ENCODE data around the gene ARFIP1. TPM values are rescaled to one million over a fixed set of nuclear protein-coding genes. Genes with fewer than 3 reads are reported as not detected.
"Not testable (repeated sequence)": the region's sequence is repeated elsewhere in the genome, so short reads cannot be mapped to it uniquely, and the experiment has no call there.

Gene ARFIP1
- total RNA-seq, 2 experiments from 2014 or later: 9.3 to 10.5 TPM

DNA sequence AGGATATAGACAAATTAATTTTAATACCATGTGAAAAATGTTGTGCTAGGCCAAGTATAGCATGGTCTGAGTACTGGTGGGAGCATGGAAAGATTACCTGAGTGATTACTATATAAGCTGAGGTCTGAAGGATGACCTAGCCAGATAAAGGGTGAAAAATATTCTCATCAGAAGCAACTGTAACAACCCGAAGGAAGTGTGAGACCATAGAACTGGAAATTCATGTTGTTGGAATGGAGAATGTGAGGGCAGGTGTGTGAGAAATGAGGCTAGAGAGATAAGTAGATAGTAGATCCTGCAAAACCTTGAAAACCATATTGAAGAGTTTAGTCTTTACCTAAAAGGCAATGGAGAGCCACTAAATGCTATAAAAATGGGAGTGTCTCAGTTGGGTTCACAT, 71.5 kb downstream of the ARFIP1 start:
- no peak overlapping the region for H3K4me3 Mint-ChIP-seq
- intact Hi-C loops (cut with micrococcal nuclease): no loop called here
- ChIA-PET CTCF (interaction anchor here (5.8 kb wide), 1 partner anchor 276 kb away, joined by 68 read pairs; no protein-coding TSS in a partner anchor), POLR2A (interaction anchor here (1.1 kb wide), 1 partner anchor 72 kb away, joined by 3 read pairs; the partner anchor contains the start of genes ARFIP1 and TIGD4)
- H3K27ac Mint-ChIP-seq: no peak overlapping the region
- peaks cover 15% of the 10 kb centered on the region for H3K4me1 Mint-ChIP-seq (ENCODE audit: low read depth)
- H3K27me3 Mint-ChIP-seq: no peaks in the 10 kb centered on the region
- peaks cover 18% of the 10 kb centered on the region for H3K9me3 Mint-ChIP-seq
- H3K36me3 Mint-ChIP-seq: peaks cover 15% of the 10 kb centered on the region
- no peak for DNase-seq

- H3K9me3 Mint-ChIP-seq: peaks cover 18% of the 10 kb centered on the region
- intact Hi-C loops (cut with micrococcal nuclease): no loop called here
- ChIA-PET CTCF (interaction anchor here (1.7 kb wide), 1 partner anchor 274 kb away, joined by 6 read pairs; no protein-coding TSS in a partner anchor), POLR2A (no interaction called here)
- no peak for DNase-seq
- H3K4me1 Mint-ChIP-seq (ENCODE audit: low read depth): peaks cover 13% of the 10 kb centered on the region
- no peaks in the 10 kb centered on the region for H3K27me3 Mint-ChIP-seq
- no peak overlapping the region for H3K27ac Mint-ChIP-seq
- no peak overlapping the region for H3K4me3 Mint-ChIP-seq
- peaks cover 15% of the 10 kb centered on the region for H3K36me3 Mint-ChIP-seq
These were observed 73.5 kb downstream of the ARFIP1 start for GRCh38 chr4:152853293-152853692.

GRCh38 chr4:152854016-152854415, 74.3 kb downstream of the ARFIP1 start:
- POLR2A ChIA-PET; CTCF ChIA-PET; intact Hi-C loops (cut with micrococcal nuclease); H3K27me3 Mint-ChIP-seq; H3K27ac Mint-ChIP-seq; DNase-seq; H3K4me3 Mint-ChIP-seq: not testable (repeated sequence)
- Mint-ChIP-seq H3K9me3 (peaks cover 18% of the 10 kb centered on the region), H3K36me3 (peaks cover 15% of the 10 kb centered on the region), H3K4me1 (ENCODE audit: low read depth) (peaks cover 13% of the 10 kb centered on the region)

GRCh38 chr4:152856960-152857359, 77.2 kb downstream of the ARFIP1 start:
- no peaks in the 10 kb centered on the region for H3K4me1 Mint-ChIP-seq (ENCODE audit: low read depth)
- H3K27ac Mint-ChIP-seq: no peak overlapping the region
- ChIA-PET CTCF (interaction anchor here (0.6 kb wide), 1 partner anchor 1372 kb away, joined by 3 read pairs; no protein-coding TSS in a partner anchor), POLR2A (no interaction called here)
- intact Hi-C loops (cut with micrococcal nuclease): no loop called here
- H3K27me3 Mint-ChIP-seq: no peaks in the 10 kb centered on the region
- H3K9me3 Mint-ChIP-seq: peaks cover 18% of the 10 kb centered on the region
- H3K4me3 Mint-ChIP-seq: no peak overlapping the region
- peaks cover 15% of the 10 kb centered on the region for H3K36me3 Mint-ChIP-seq
- no peak for DNase-seq

DNA sequence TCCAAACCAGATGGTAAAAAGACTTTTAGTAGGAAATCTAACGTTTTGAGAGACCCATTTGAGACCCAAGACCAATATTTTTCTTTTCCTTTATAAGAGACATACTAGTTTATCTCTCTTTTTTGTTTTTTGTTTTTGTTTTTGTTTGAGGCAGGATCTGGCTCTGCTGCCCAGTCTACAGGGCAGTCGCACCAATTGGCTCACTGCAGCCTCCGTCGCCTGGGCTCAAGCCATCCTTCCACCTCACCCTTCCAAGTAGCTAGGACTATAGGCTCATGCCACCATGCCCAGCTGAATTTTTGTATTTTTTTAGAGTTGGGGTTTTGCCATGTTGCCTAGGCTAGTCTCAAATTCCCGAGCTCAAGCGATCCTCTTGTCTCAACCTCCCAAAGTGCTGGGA, 79.2 kb downstream of the ARFIP1 start:
- peaks cover 5% of the 10 kb centered on the region for H3K9me3 Mint-ChIP-seq
- CTCF ChIA-PET: no interaction called here

GRCh38 chr4:152860046-152860445, 80.3 kb downstream of the ARFIP1 start:
- ChIA-PET POLR2A (no interaction called here), CTCF (interaction anchor here (0.9 kb wide), 1 partner anchor 268 kb away, joined by 3 read pairs; no protein-coding TSS in a partner anchor)
- intact Hi-C loops (cut with micrococcal nuclease): no loop called here
- Mint-ChIP-seq H3K4me1 (ENCODE audit: low read depth) (no peaks in the 10 kb centered on the region), H3K27ac (no peak overlapping the region), H3K36me3 (peaks cover 4% of the 10 kb centered on the region), H3K4me3 (no peak overlapping the region), H3K27me3 (no peaks in the 10 kb centered on the region), H3K9me3 (no peaks in the 10 kb centered on the region)
- DNase-seq: no peak

More for the DNA sequence above, 79.2 kb downstream of the ARFIP1 start:
- intact Hi-C loops (cut with micrococcal nuclease): no loop called here
- POLR2A ChIA-PET: no interaction called here
- Mint-ChIP-seq H3K36me3 (peaks cover 6% of the 10 kb centered on the region), H3K27me3 (no peaks in the 10 kb centered on the region), H3K4me3 (no peak overlapping the region), H3K4me1 (ENCODE audit: low read depth) (no peaks in the 10 kb centered on the region), H3K27ac (no peak overlapping the region)
- no peak for DNase-seq

DNA sequence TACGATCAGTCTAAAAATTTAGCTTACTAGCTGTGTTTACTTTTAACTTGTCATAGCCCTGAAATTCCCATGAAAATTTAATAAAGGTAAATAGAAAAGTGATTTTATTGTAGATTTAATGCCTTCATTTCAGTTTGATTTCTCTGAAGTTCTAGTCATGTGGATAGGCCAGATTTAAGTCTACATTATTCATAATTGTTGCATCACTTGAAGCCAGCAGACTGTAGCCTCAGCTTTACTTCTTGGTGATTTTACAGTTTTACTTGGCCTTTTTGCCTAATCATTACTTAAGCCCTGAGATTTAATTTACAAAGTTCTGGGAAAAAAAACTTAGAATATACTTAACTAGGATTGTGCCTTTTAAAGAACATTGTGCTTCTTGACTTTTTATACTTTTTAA, 82.9 kb downstream of the ARFIP1 start:
- no peaks in the 10 kb centered on the region for H3K4me1 Mint-ChIP-seq (ENCODE audit: low read depth)
- CTCF ChIA-PET: no interaction called here
- intact Hi-C loops (cut with micrococcal nuclease): no loop called here
- no peak overlapping the region for H3K27ac Mint-ChIP-seq
- no peak overlapping the region for H3K4me3 Mint-ChIP-seq
- H3K9me3 Mint-ChIP-seq: no peaks in the 10 kb centered on the region
- DNase-seq: no peak
- H3K36me3 Mint-ChIP-seq: peaks cover 7% of the 10 kb centered on the region
- POLR2A ChIA-PET: no interaction called here
- H3K27me3 Mint-ChIP-seq: no peaks in the 10 kb centered on the region

GRCh38 chr4:152864361-152864760, 84.6 kb downstream of the ARFIP1 start:
- H3K27ac Mint-ChIP-seq: no peak overlapping the region
- H3K4me3 Mint-ChIP-seq: no peak overlapping the region
- no peaks in the 10 kb centered on the region for H3K27me3 Mint-ChIP-seq
- H3K36me3 Mint-ChIP-seq: peaks cover 10% of the 10 kb centered on the region
- POLR2A ChIA-PET: no interaction called here
- no peaks in the 10 kb centered on the region for H3K4me1 Mint-ChIP-seq (ENCODE audit: low read depth)
- intact Hi-C loops (cut with micrococcal nuclease): no loop called here
- CTCF ChIA-PET: no interaction called here
- no peak for DNase-seq
- H3K9me3 Mint-ChIP-seq: no peaks in the 10 kb centered on the region

- H3K9me3 Mint-ChIP-seq; intact Hi-C loops (cut with micrococcal nuclease); H3K27me3 Mint-ChIP-seq; DNase-seq; H3K27ac Mint-ChIP-seq; POLR2A ChIA-PET; H3K36me3 Mint-ChIP-seq; H3K4me3 Mint-ChIP-seq; H3K4me1 Mint-ChIP-seq (ENCODE audit: low read depth): not testable (repeated sequence)
- CTCF ChIA-PET: interaction anchor here (1.2 kb wide), 1 partner anchor 261 kb away, joined by 3 read pairs; no protein-coding TSS in a partner anchor
These were observed 86.8 kb downstream of the ARFIP1 start for GRCh38 chr4:152866432-152866993.

DNA sequence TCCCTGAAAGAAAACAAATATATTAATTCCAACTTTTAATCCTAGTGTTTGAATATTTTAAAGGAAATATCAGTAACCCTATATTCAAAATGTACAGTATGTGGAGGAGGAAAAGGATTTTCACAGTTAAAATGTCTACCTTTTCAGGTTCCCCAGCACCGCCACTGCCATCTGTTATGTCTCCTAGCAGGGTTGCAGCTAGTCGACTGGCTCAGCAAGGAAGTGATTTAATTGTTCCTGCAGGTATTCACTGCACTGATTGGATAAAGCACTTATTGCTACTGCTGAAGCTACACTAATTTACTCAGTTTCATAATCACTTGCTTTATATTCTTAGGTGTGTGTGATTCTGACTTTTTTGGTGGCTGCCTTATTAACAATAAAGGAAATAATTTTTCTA, 90.9 kb downstream of the ARFIP1 start:
- Mint-ChIP-seq H3K36me3 (peaks cover 15% of the 10 kb centered on the region), H3K4me3 (no peak overlapping the region), H3K27me3 (no peaks in the 10 kb centered on the region), H3K27ac (no peak overlapping the region), H3K4me1 (ENCODE audit: low read depth) (no peaks in the 10 kb centered on the region), H3K9me3 (no peaks in the 10 kb centered on the region)
- ChIA-PET CTCF (no interaction called here), POLR2A (no interaction called here)
- intact Hi-C loops (cut with micrococcal nuclease): loop anchor here (5.0 kb wide), 1 partner anchor 1062 kb away; no protein-coding TSS in a partner anchor
- no peak for DNase-seq

- Mint-ChIP-seq H3K9me3 (no peaks in the 10 kb centered on the region), H3K27me3 (no peaks in the 10 kb centered on the region), H3K36me3 (peaks cover 34% of the 10 kb centered on the region), H3K4me3 (no peak overlapping the region), H3K4me1 (ENCODE audit: low read depth) (no peaks in the 10 kb centered on the region), H3K27ac (no peak overlapping the region)
- DNase-seq: no peak
- POLR2A ChIA-PET: no interaction called here
- CTCF ChIA-PET: no interaction called here
- intact Hi-C loops (cut with micrococcal nuclease): no loop called here
These were observed 95.5 kb downstream of the ARFIP1 start for GRCh38 chr4:152875261-152875660.

- ChIA-PET POLR2A (no interaction called here), CTCF (no interaction called here)
- intact Hi-C loops (cut with micrococcal nuclease): no loop called here
- Mint-ChIP-seq H3K27me3 (no peaks in the 10 kb centered on the region), H3K36me3 (peaks cover 32% of the 10 kb centered on the region), H3K4me1 (ENCODE audit: low read depth) (no peaks in the 10 kb centered on the region), H3K27ac (no peak overlapping the region), H3K9me3 (no peaks in the 10 kb centered on the region), H3K4me3 (no peak overlapping the region)
- no peak for DNase-seq
These were observed 98.1 kb downstream of the ARFIP1 start for GRCh38 chr4:152877868-152878267.

- H3K9me3 Mint-ChIP-seq: no peaks in the 10 kb centered on the region
- H3K27me3 Mint-ChIP-seq: no peaks in the 10 kb centered on the region
- H3K4me1 Mint-ChIP-seq (ENCODE audit: low read depth): no peaks in the 10 kb centered on the region
- intact Hi-C loops (cut with micrococcal nuclease): no loop called here
- H3K27ac Mint-ChIP-seq: no peak overlapping the region
- no peak overlapping the region for H3K4me3 Mint-ChIP-seq
- ChIA-PET CTCF (no interaction called here), POLR2A (no interaction called here)
- DNase-seq: no peak
- H3K36me3 Mint-ChIP-seq: peaks cover 25% of the 10 kb centered on the region
These were observed 100.5 kb downstream of the ARFIP1 start for GRCh38 chr4:152880263-152880662.

All from activated CD4-positive, alpha-beta memory T cell treated with anti-CD3 and anti-CD28 coated beads for 36 hours (primary cell).